SK-N-MC (cell line): ENCODE results near the gene ZNF638.

Source experiments
- EZH2 ChIP-seq: fragments of 200-600 bp; sonication (generic); IDR thresholded peaks from one replicate; pipeline ENCODE4 v1.6.1; 2017; ENCODE audit warnings: antibody characterized with exemption
- POLR2AphosphoS5 ChIP-seq: IDR thresholded peaks from 2 replicates; pipeline ENCODE4 v1.6.1; 2012; ENCODE audit warnings: mild to moderate bottlenecking, low read depth, low read length, borderline replicate concordance

DNA sequence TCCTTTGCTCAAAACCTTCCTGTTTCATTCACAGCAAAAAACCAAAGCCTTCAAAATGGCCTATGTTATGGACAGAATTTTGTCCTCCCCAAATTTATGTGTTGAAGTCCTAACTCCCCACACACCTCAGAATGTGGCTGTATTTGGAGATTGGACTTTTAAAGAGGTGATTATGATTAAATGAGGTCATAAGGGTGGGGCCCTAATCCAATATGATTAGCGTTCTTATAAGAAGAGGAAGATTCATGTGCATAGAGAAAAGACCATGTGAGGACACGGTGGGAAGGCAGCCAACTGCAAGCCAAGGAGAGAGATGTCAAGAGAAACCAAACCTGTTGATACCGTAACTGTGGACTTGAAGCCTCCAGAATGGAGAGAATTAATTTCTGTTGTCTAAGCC, 4.6 kb upstream of the ZNF638 start:
- TF ChIP-seq EZH2, result no peak
- TF ChIP-seq POLR2AphosphoS5, result no peak
